DND-41 (cell line): ENCODE results near the gene E2F4.

Experiments
- EZH2 ChIP-seq: IDR thresholded peaks from 3 replicates; pipeline ENCODE4 v1.6.1; 2012; ENCODE audit warnings: borderline replicate concordance, low read depth, mild to moderate bottlenecking, moderate library complexity, low read length, inconsistent platforms; ENCODE audit not compliant: severe bottlenecking
- TF ChIP-seq, protein P1 (sequence below): IDR thresholded peaks from 2 replicates; pipeline ENCODE4 v1.5.1; 2012; ENCODE audit warnings: borderline replicate concordance, low read length, moderate library complexity, mild to moderate bottlenecking; ENCODE audit not compliant: poor library complexity, severe bottlenecking; ENCODE audit errors: extremely low read depth

DNA sequence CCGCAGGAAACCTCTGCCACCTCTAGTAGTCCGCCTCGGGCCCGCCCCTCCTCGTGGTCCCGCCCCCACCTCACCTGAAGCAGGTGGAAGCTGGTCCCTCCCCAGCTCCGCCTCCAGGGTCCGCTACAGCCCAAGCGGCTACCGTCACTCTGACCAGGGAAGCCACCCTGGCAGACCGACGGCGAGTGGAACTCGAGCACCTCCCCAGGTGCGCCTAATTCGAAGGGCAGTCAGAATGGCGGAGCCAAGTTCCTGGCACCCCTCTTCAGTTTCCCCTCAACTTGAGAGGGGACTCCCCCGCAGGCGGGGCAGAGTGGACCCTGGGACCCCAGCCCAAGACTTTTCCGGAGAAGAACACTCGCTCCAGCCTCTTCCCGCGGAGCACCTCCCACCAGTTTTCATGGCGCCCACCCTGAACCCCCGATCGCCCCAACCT lies 54.8 kb downstream of the E2F4 start:
- TF ChIP-seq, protein P1, sequence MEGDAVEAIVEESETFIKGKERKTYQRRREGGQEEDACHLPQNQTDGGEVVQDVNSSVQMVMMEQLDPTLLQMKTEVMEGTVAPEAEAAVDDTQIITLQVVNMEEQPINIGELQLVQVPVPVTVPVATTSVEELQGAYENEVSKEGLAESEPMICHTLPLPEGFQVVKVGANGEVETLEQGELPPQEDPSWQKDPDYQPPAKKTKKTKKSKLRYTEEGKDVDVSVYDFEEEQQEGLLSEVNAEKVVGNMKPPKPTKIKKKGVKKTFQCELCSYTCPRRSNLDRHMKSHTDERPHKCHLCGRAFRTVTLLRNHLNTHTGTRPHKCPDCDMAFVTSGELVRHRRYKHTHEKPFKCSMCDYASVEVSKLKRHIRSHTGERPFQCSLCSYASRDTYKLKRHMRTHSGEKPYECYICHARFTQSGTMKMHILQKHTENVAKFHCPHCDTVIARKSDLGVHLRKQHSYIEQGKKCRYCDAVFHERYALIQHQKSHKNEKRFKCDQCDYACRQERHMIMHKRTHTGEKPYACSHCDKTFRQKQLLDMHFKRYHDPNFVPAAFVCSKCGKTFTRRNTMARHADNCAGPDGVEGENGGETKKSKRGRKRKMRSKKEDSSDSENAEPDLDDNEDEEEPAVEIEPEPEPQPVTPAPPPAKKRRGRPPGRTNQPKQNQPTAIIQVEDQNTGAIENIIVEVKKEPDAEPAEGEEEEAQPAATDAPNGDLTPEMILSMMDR = no peak
- no peak for TF ChIP-seq EZH2
